Keratinocyte (primary cell): Measurements from ENCODE around the gene ST6GAL1. TPM values are rescaled to one million over a fixed set of nuclear protein-coding genes. Genes with fewer than 3 reads are reported as not detected.

Experiments used
- DNase-seq: peaks from one replicate; pipeline ENCODE4 v3.0.0-alpha.2; 2011; ENCODE audit warnings: low read depth, missing footprints, low spot score
- FAIRE-seq: peaks from 2 replicates; lab custom pipeline; 2011; peaks lifted over from hg19 to GRCh38; lab: Jason Lieb, UNC
- H2AFZ ChIP-seq: 2 replicates; pipeline ENCODE4 v1.6.0; 2012; ENCODE audit warnings: low read length, control low read depth, inconsistent platforms; ENCODE audit not compliant: control insufficient read depth
- H3K27ac ChIP-seq: 2 replicates; pipeline ENCODE4 v1.5.1; 2011; ENCODE audit warnings: low read length; ENCODE audit not compliant: control insufficient read depth, insufficient read depth
- H3K27me3 ChIP-seq: 3 replicates; pipeline ENCODE4 v1.6.0; 2011; ENCODE audit warnings: low read length; ENCODE audit not compliant: control insufficient read depth, insufficient read depth; ENCODE audit errors: extremely low read depth
- H3K36me3 ChIP-seq, 2 experiments: 2 replicates in 1 of 2; 3 replicates in 1 of 2; pipeline ENCODE4 v1.5.1; 2011; ENCODE audit warnings: low read length in 2 of 2, mild to moderate bottlenecking in 1 of 2; ENCODE audit not compliant: control insufficient read depth in 2 of 2, insufficient read depth in 2 of 2; ENCODE audit errors: extremely low read depth in 1 of 2
- H3K4me1 ChIP-seq: 3 replicates; pipeline ENCODE4 v1.5.1; 2011; ENCODE audit warnings: low read length; ENCODE audit not compliant: control insufficient read depth, insufficient read depth; ENCODE audit errors: extremely low read depth
- H3K4me2 ChIP-seq: 3 replicates; pipeline ENCODE4 v1.6.0; 2011; ENCODE audit warnings: low read depth, low read length; ENCODE audit not compliant: control insufficient read depth, insufficient read depth; ENCODE audit errors: extremely low read depth
- H3K4me3 ChIP-seq, 3 experiments: fragments of 200-600 bp in 1 of 3; sonication (generic) in 1 of 3; 2 replicates in 2 of 3; 3 replicates in 1 of 3; pipeline ENCODE4 v1.5.1; 2011 to 2016; ENCODE audit warnings: low read length in 3 of 3, mild to moderate bottlenecking in 3 of 3, control low read depth in 2 of 3, inconsistent platforms in 1 of 3, low read depth in 1 of 3, mixed read lengths in 1 of 3, mixed run types in 1 of 3, moderate library complexity in 1 of 3; ENCODE audit not compliant: control insufficient read depth in 2 of 3, insufficient read depth in 2 of 3; ENCODE audit errors: extremely low read depth in 1 of 3
- H3K79me2 ChIP-seq: 2 replicates; pipeline ENCODE4 v1.6.0; 2012; ENCODE audit warnings: low read length; ENCODE audit not compliant: control insufficient read depth, insufficient read depth
- H3K9ac ChIP-seq: 3 replicates; pipeline ENCODE4 v1.6.0; 2011; ENCODE audit warnings: low read length; ENCODE audit not compliant: control insufficient read depth, insufficient read depth; ENCODE audit errors: extremely low read depth
- H3K9me1 ChIP-seq: 3 replicates; pipeline ENCODE4 v1.6.0; 2011; ENCODE audit warnings: low read length; ENCODE audit not compliant: control insufficient read depth, insufficient read depth; ENCODE audit errors: extremely low read depth
- H3K9me3 ChIP-seq: 2 replicates; pipeline ENCODE4 v1.5.1; 2012; ENCODE audit warnings: low read depth, low read length; ENCODE audit not compliant: control insufficient read depth
- H4K20me1 ChIP-seq: 3 replicates; pipeline ENCODE4 v1.6.0; 2011; ENCODE audit warnings: low read length; ENCODE audit not compliant: control insufficient read depth, insufficient read depth; ENCODE audit errors: extremely low read depth
- CTCF ChIP-seq, 3 experiments: IDR thresholded peaks in 1 of 3; conservative IDR thresholded peaks in 1 of 3; optimal IDR thresholded peaks in 1 of 3; 2 replicates in 2 of 3; 3 replicates in 1 of 3; pipeline versions ENCODE3 to v1.5.1; 2011; ENCODE audit warnings: low read length in 3 of 3, mild to moderate bottlenecking in 3 of 3, moderate library complexity in 2 of 3, control low read depth in 1 of 3, inconsistent platforms in 1 of 3; ENCODE audit not compliant: insufficient read depth in 2 of 3; ENCODE audit errors: extremely low read depth in 1 of 3
- EZH2 ChIP-seq: IDR thresholded peaks from one replicate; pipeline ENCODE4 v1.6.1; 2012; ENCODE audit warnings: inconsistent platforms, mild to moderate bottlenecking, low read length, moderate library complexity
- dilution Hi-C: fragments of 300-500 bp; cut with MboI; formaldehyde crosslinking; loops from one replicate; pipeline ENCODE4 v1.7.0; 2020; ENCODE audit warnings: low sequenced_read_pairs; ENCODE audit not compliant: extremely low pct_ligation_motif_present
- polyA plus RNA-seq, 5 experiments: library from polyadenylated mRNA; depleted of rRNA in 3 of 5; stranded (reverse) in 3 of 5; stranded (forward) in 1 of 5; unstranded in 1 of 5; fragments of >200 nt; gene quantifications; 1 replicate in 1 of 5; 2 replicates in 3 of 5; 3 replicates in 1 of 5; pipeline versions ENCODE4 v1.2.1 to v1.2.3, GENCODE V29; 2011 to 2012; ENCODE audit warnings: missing spikeins in 2 of 5, low read depth in 1 of 5, low replicate concordance in 1 of 5

ST6GAL1 gene
- polyA plus RNA-seq, 1 donor (not counting 4 experiments of a cell fraction or from before 2014, with no cell fraction given), result 7.5 TPM

GRCh38 chr3:186984064-186984463, 53.7 kb downstream of the ST6GAL1 start:
- Histone ChIP-seq H3K9me3 (no peaks in the 10 kb centered on the region), H3K4me3 (no peak overlapping the region), H3K79me2 (no peaks in the 10 kb centered on the region), H3K27ac (no peak overlapping the region), H3K27me3 (no peaks in the 10 kb centered on the region), H3K36me3 (no peaks in the 10 kb centered on the region), H4K20me1 (no peaks in the 10 kb centered on the region), H3K4me1 (peaks cover 10% of the 10 kb centered on the region), H3K4me2 (no peak overlapping the region), H2AFZ (no peak overlapping the region), H3K9me1 (no peaks in the 10 kb centered on the region), H3K9ac (no peak overlapping the region)
- DNase-seq (no peak), FAIRE-seq (no peak)
- no peak for TF ChIP-seq CTCF (optimal IDR thresholded peaks at IDR 0.05 in 1 of 3, IDR thresholded peaks at IDR 0.05 in 1 of 3, conservative IDR thresholded peaks at IDR 0.05 in 1 of 3; ENCODE audit: extremely low read depth in 1 of 3, insufficient read depth in 2 of 3, low read length in 3 of 3)
- no peak for TF ChIP-seq EZH2
- dilution Hi-C loops, result no loop called here

GRCh38 chr3:186985661-186986364, 55.5 kb downstream of the ST6GAL1 start:
- no peak overlapping the region for H3K27ac ChIP-seq
- no peak overlapping the region for H3K4me2 ChIP-seq

More at GRCh38 chr3:186985661-186986364, 55.5 kb downstream of the ST6GAL1 start:
- no peaks in the 10 kb centered on the region for H4K20me1 ChIP-seq
- H3K9ac ChIP-seq, result no peak overlapping the region
- H3K9me3 ChIP-seq, result no peaks in the 10 kb centered on the region
- H2AFZ ChIP-seq, result no peak overlapping the region
- no peak for DNase-seq
- FAIRE-seq, result no peak
- H3K4me3 ChIP-seq, result no peak overlapping the region
- TF ChIP-seq CTCF (optimal IDR thresholded peaks at IDR 0.05 in 1 of 3, IDR thresholded peaks at IDR 0.05 in 1 of 3, conservative IDR thresholded peaks at IDR 0.05 in 1 of 3; ENCODE audit: extremely low read depth in 1 of 3, insufficient read depth in 2 of 3, low read length in 3 of 3) (no peak), EZH2 (no peak)
- no peaks in the 10 kb centered on the region for H3K9me1 ChIP-seq
- no peaks in the 10 kb centered on the region for H3K79me2 ChIP-seq
- H3K27me3 ChIP-seq, result no peaks in the 10 kb centered on the region
- no peaks in the 10 kb centered on the region for H3K36me3 ChIP-seq
- H3K4me1 ChIP-seq, result peaks cover 3% of the 10 kb centered on the region
- dilution Hi-C loops, result no loop called here
